GM18499 (cell line): ENCODE results near the gene MEGF6.

ENCODE experiments used
- ATAC-seq: cut with Tn5 transposase; IDR thresholded peaks from one replicate; pipeline ENCODE4 v1.9.1; 2021; ENCODE audit warnings: moderate number of reproducible peaks; ENCODE audit not compliant: insufficient read depth, unreplicated experiment

The MEGF6 gene

GRCh38 chr1:3646596-3646995 is 35.3 kb upstream of the MEGF6 start:
- no peak for ATAC-seq

- no peak for ATAC-seq
These were observed 34.5 kb upstream of the MEGF6 start for GRCh38 chr1:3645666-3646355.

GRCh38 chr1:3645247-3645646 is 33.9 kb upstream of the MEGF6 start:
- no peak for ATAC-seq

- ATAC-seq, result no peak
These were observed 33.0 kb upstream of the MEGF6 start for GRCh38 chr1:3644273-3644672.

GRCh38 chr1:3642919-3643675 is 31.8 kb upstream of the MEGF6 start:
- no peak for ATAC-seq

- no peak for ATAC-seq
These were observed 30.5 kb upstream of the MEGF6 start for GRCh38 chr1:3641816-3642215.

- no peak for ATAC-seq
These were observed 29.9 kb upstream of the MEGF6 start for GRCh38 chr1:3641046-3641760.

GRCh38 chr1:3640121-3640837 is 29.0 kb upstream of the MEGF6 start:
- ATAC-seq, result no peak

GRCh38 chr1:3639397-3639911 is 28.1 kb upstream of the MEGF6 start:
- no peak for ATAC-seq

- no peak for ATAC-seq
These were observed 27.4 kb upstream of the MEGF6 start for GRCh38 chr1:3638676-3639075.

- no peak for ATAC-seq
These were observed 26.7 kb upstream of the MEGF6 start for GRCh38 chr1:3638027-3638426.

- no peak for ATAC-seq
These were observed 25.2 kb upstream of the MEGF6 start for GRCh38 chr1:3636531-3636930.

GRCh38 chr1:3636080-3636479 is 24.8 kb upstream of the MEGF6 start:
- ATAC-seq, result no peak

- ATAC-seq, result no peak
These were observed 22.9 kb upstream of the MEGF6 start for GRCh38 chr1:3634059-3634800.

- ATAC-seq, result no peak
These were observed 22.2 kb upstream of the MEGF6 start for GRCh38 chr1:3633344-3634058.

- ATAC-seq, result no peak
These were observed 21.5 kb upstream of the MEGF6 start for GRCh38 chr1:3632716-3633343.

- no peak for ATAC-seq
These were observed 21.0 kb upstream of the MEGF6 start for GRCh38 chr1:3632298-3632697.

- ATAC-seq, result no peak
These were observed 20.3 kb upstream of the MEGF6 start for GRCh38 chr1:3631320-3632260.
